HEK293 (cell line): ENCODE measurements around the gene KIRREL3.

Source experiments
- GLI4 ChIP-seq: fragments of 450-650 bp; formaldehyde crosslinking; IDR thresholded peaks from 2 replicates; pipeline ENCODE4 v1.5.1; 2016; ENCODE audit warnings: missing biosample characterization, missing genetic modification characterization
- GLIS2 ChIP-seq: fragments of 450-650 bp; formaldehyde crosslinking; IDR thresholded peaks from 2 replicates; pipeline ENCODE4 v1.5.1; 2016; ENCODE audit warnings: missing biosample characterization, missing genetic modification characterization
- IKZF3 ChIP-seq: fragments of 450-650 bp; IDR thresholded peaks from 2 replicates; pipeline ENCODE4 v1.5.0; 2018; ENCODE audit warnings: missing biosample characterization, mild to moderate bottlenecking, missing genetic modification characterization, moderate library complexity
- KLF1 ChIP-seq: fragments of 450-650 bp; formaldehyde crosslinking; IDR thresholded peaks from 2 replicates; pipeline ENCODE4 v1.5.1; 2016; ENCODE audit warnings: missing biosample characterization, missing genetic modification characterization
- KLF10 ChIP-seq: fragments of 450-650 bp; IDR thresholded peaks from 2 replicates; pipeline ENCODE4 v1.5.1; 2018; ENCODE audit warnings: missing biosample characterization, mild to moderate bottlenecking, missing genetic modification characterization
- OSR2 ChIP-seq: fragments of 450-650 bp; formaldehyde crosslinking; IDR thresholded peaks from 2 replicates; pipeline ENCODE4 v1.5.1; 2016; ENCODE audit warnings: missing biosample characterization, missing genetic modification characterization
- WT1 ChIP-seq: fragments of 450-650 bp; formaldehyde crosslinking; IDR thresholded peaks from 2 replicates; pipeline ENCODE4 v1.5.1; 2016; ENCODE audit warnings: missing biosample characterization, missing genetic modification characterization
- ZBTB1 ChIP-seq: fragments of 450-650 bp; formaldehyde crosslinking; IDR thresholded peaks from 2 replicates; pipeline ENCODE4 v1.5.1; 2016; ENCODE audit warnings: missing biosample characterization, missing genetic modification characterization
- ZBTB48 ChIP-seq: fragments of 450-650 bp; formaldehyde crosslinking; IDR thresholded peaks from 2 replicates; pipeline ENCODE4 v1.5.1; 2016; ENCODE audit warnings: missing biosample characterization, missing genetic modification characterization
- ZFP37 ChIP-seq: fragments of 450-650 bp; formaldehyde crosslinking; IDR thresholded peaks from 2 replicates; pipeline ENCODE4 v1.5.1; 2016; ENCODE audit warnings: missing biosample characterization, missing genetic modification characterization
- ZNF10 ChIP-seq: fragments of 450-650 bp; formaldehyde crosslinking; IDR thresholded peaks from 2 replicates; pipeline ENCODE4 v1.5.1; 2017; ENCODE audit warnings: missing biosample characterization, missing genetic modification characterization
- ZNF112 ChIP-seq: fragments of 450-650 bp; formaldehyde crosslinking; IDR thresholded peaks from 2 replicates; pipeline ENCODE4 v1.5.0; 2017; ENCODE audit warnings: missing biosample characterization, missing genetic modification characterization
- ZNF169 ChIP-seq: fragments of 450-650 bp; formaldehyde crosslinking; IDR thresholded peaks from 2 replicates; pipeline ENCODE4 v1.5.1; 2016; ENCODE audit warnings: missing biosample characterization, missing genetic modification characterization
- ZNF239 ChIP-seq: fragments of 450-650 bp; formaldehyde crosslinking; IDR thresholded peaks from 2 replicates; pipeline ENCODE4 v1.5.1; 2016; ENCODE audit warnings: missing biosample characterization, missing genetic modification characterization
- ZNF366 ChIP-seq: fragments of 450-650 bp; formaldehyde crosslinking; conservative IDR thresholded peaks from 2 replicates; pipeline ENCODE4 v1.5.1; 2016; ENCODE audit warnings: missing biosample characterization, missing genetic modification characterization
- ZNF423 ChIP-seq: fragments of 450-650 bp; formaldehyde crosslinking; IDR thresholded peaks from 2 replicates; pipeline ENCODE4 v1.5.1; 2016; ENCODE audit warnings: missing biosample characterization, missing genetic modification characterization
- ZNF501 ChIP-seq: fragments of 450-650 bp; formaldehyde crosslinking; IDR thresholded peaks from 2 replicates; pipeline ENCODE4 v1.5.1; 2016; ENCODE audit warnings: missing biosample characterization, missing genetic modification characterization
- ZNF561 ChIP-seq: fragments of 450-650 bp; IDR thresholded peaks from 2 replicates; pipeline ENCODE4 v1.5.1; 2018; ENCODE audit warnings: missing biosample characterization, missing genetic modification characterization, borderline replicate concordance
- ZNF571 ChIP-seq: fragments of 450-650 bp; formaldehyde crosslinking; IDR thresholded peaks from 2 replicates; pipeline ENCODE4 v1.5.0; 2017; ENCODE audit warnings: missing biosample characterization, missing genetic modification characterization
- ZNF658 ChIP-seq: fragments of 450-650 bp; formaldehyde crosslinking; IDR thresholded peaks from 2 replicates; pipeline ENCODE4; 2016; ENCODE audit warnings: missing biosample characterization, missing genetic modification characterization
- ZNF704 ChIP-seq: fragments of 450-650 bp; formaldehyde crosslinking; IDR thresholded peaks from 2 replicates; pipeline ENCODE4 v1.5.1; 2016; ENCODE audit warnings: missing biosample characterization, missing genetic modification characterization
- ZNF768 ChIP-seq: fragments of 450-650 bp; formaldehyde crosslinking; IDR thresholded peaks from 2 replicates; pipeline ENCODE4 v1.5.1; 2018; ENCODE audit warnings: missing biosample characterization, mild to moderate bottlenecking, missing genetic modification characterization
- ZNF777 ChIP-seq: fragments of 450-650 bp; formaldehyde crosslinking; IDR thresholded peaks from 2 replicates; pipeline ENCODE4 v1.5.1; 2017; ENCODE audit warnings: missing biosample characterization, missing genetic modification characterization, borderline replicate concordance
- ZNF791 ChIP-seq: fragments of 450-650 bp; formaldehyde crosslinking; IDR thresholded peaks from 2 replicates; pipeline ENCODE4 v1.5.1; 2016; ENCODE audit warnings: missing biosample characterization, missing genetic modification characterization
- ZNF837 ChIP-seq: fragments of 450-650 bp; formaldehyde crosslinking; IDR thresholded peaks from 2 replicates; pipeline ENCODE4 v1.5.1; 2016; ENCODE audit warnings: missing biosample characterization, missing genetic modification characterization
- TF ChIP-seq, protein P1 (sequence below): fragments of 450-650 bp; formaldehyde crosslinking; IDR thresholded peaks from 2 replicates; pipeline ENCODE4 v1.5.1; 2016; ENCODE audit warnings: missing biosample characterization, missing genetic modification characterization
- TF ChIP-seq, protein P2 (sequence below): fragments of 450-650 bp; formaldehyde crosslinking; IDR thresholded peaks from 2 replicates; pipeline ENCODE4 v1.5.1; 2016; ENCODE audit warnings: missing biosample characterization, missing genetic modification characterization
- TF ChIP-seq, protein P3 (sequence below): fragments of 450-650 bp; formaldehyde crosslinking; IDR thresholded peaks from 2 replicates; pipeline ENCODE4 v1.5.1; 2016; ENCODE audit warnings: missing biosample characterization, missing genetic modification characterization
- TF ChIP-seq, protein P4 (sequence below): fragments of 450-650 bp; formaldehyde crosslinking; IDR thresholded peaks from 2 replicates; pipeline ENCODE4 v1.5.1; 2016; ENCODE audit warnings: missing biosample characterization, missing genetic modification characterization
- TF ChIP-seq, protein P5 (sequence below): fragments of 450-650 bp; formaldehyde crosslinking; IDR thresholded peaks from 2 replicates; pipeline ENCODE4 v1.5.1; 2016; ENCODE audit warnings: missing biosample characterization, missing genetic modification characterization
- TF ChIP-seq, protein P6 (sequence below): fragments of 450-650 bp; formaldehyde crosslinking; IDR thresholded peaks from 2 replicates; pipeline ENCODE4; 2016; ENCODE audit warnings: missing biosample characterization, missing genetic modification characterization

The KIRREL3 gene

DNA sequence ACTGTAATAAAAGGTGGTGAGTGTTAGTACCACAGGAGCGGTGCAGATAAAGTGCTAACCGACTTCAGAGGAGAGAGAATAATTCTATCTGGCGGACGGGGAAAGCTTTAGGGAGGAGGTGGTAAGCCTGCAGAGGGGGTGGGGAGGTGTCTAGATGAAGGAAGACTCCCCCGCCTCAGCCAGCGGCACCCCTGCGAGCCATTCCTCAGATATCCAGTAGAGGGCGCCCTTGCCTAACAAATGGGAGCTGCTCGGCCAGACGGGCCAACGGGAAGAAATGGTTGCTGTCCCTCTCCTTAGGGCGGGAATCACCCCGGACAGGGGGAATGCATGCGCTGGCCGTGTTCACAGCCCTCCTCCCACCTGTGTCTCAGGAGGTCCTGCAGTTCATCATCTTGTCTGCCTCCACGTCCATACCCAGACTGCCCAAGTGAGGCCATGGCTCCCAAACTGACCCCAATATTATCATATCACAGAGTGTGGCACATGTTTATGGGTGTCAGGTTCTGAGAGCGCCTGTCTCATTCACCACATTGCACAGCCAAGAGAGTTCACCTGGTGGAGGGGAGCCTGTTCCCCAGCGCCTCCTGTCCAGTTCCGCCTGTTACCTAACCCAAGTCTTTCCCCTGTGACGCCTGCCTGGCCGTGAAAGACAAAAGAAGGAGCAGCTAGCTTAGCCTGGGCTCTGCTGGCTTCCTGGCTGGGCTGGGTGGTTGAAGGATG lies 559.6 kb downstream of the KIRREL3 start (continued):
- TF ChIP-seq ZNF501 (no peak), KLF10 (tag by site-specific recombination) (no peak), ZNF112 (tag by site-specific recombination) (no peak), ZNF571 (tag by site-specific recombination) (no peak), ZNF561 (tag by site-specific recombination) (peak; percentile 38; the same call in 1 of the 2 replicates), OSR2 (no peak), ZNF777 (tag by site-specific recombination) (no peak), IKZF3 (peak; percentile 63; the same call in 1 of the 2 replicates), GLI4 (tag by site-specific recombination) (no peak), ZNF658 (tag by site-specific recombination) (no peak), ZNF366 (no peak), ZNF239 (tag by site-specific recombination) (no peak), ZNF169 (no peak), ZNF10 (tag by site-specific recombination) (no peak), ZNF704 (no peak), ZNF768 (tag by site-specific recombination) (no peak), GLIS2 (tag by site-specific recombination) (no peak), KLF1 (tag by site-specific recombination) (no peak), ZBTB48 (tag by site-specific recombination) (no peak), ZNF837 (no peak), ZFP37 (tag by site-specific recombination) (no peak), ZBTB1 (tag by site-specific recombination) (no peak), WT1 (tag by site-specific recombination) (peak; percentile 74), ZNF791 (tag by site-specific recombination) (no peak), ZNF423 (no peak)
- TF ChIP-seq, protein P1, sequence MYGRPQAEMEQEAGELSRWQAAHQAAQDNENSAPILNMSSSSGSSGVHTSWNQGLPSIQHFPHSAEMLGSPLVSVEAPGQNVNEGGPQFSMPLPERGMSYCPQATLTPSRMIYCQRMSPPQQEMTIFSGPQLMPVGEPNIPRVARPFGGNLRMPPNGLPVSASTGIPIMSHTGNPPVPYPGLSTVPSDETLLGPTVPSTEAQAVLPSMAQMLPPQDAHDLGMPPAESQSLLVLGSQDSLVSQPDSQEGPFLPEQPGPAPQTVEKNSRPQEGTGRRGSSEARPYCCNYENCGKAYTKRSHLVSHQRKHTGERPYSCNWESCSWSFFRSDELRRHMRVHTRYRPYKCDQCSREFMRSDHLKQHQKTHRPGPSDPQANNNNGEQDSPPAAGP = no peak
- TF ChIP-seq, protein P2, sequence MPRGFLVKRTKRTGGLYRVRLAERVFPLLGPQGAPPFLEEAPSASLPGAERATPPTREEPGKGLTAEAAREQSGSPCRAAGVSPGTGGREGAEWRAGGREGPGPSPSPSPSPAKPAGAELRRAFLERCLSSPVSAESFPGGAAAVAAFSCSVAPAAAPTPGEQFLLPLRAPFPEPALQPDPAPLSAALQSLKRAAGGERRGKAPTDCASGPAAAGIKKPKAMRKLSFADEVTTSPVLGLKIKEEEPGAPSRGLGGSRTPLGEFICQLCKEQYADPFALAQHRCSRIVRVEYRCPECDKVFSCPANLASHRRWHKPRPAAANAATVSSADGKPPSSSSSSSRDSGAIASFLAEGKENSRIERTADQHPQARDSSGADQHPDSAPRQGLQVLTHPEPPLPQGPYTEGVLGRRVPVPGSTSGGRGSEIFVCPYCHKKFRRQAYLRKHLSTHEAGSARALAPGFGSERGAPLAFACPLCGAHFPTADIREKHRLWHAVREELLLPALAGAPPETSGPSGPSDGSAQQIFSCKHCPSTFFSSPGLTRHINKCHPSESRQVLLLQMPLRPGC (tag by site-specific recombination) = no peak
- TF ChIP-seq, protein P3, sequence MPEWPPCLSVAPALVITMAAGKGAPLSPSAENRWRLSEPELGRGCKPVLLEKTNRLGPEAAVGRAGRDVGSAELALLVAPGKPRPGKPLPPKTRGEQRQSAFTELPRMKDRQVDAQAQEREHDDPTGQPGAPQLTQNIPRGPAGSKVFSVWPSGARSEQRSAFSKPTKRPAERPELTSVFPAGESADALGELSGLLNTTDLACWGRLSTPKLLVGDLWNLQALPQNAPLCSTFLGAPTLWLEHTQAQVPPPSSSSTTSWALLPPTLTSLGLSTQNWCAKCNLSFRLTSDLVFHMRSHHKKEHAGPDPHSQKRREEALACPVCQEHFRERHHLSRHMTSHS (tag by site-specific recombination) = no peak
- TF ChIP-seq, protein P4, sequence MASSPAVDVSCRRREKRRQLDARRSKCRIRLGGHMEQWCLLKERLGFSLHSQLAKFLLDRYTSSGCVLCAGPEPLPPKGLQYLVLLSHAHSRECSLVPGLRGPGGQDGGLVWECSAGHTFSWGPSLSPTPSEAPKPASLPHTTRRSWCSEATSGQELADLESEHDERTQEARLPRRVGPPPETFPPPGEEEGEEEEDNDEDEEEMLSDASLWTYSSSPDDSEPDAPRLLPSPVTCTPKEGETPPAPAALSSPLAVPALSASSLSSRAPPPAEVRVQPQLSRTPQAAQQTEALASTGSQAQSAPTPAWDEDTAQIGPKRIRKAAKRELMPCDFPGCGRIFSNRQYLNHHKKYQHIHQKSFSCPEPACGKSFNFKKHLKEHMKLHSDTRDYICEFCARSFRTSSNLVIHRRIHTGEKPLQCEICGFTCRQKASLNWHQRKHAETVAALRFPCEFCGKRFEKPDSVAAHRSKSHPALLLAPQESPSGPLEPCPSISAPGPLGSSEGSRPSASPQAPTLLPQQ = no peak
- TF ChIP-seq, protein P5, sequence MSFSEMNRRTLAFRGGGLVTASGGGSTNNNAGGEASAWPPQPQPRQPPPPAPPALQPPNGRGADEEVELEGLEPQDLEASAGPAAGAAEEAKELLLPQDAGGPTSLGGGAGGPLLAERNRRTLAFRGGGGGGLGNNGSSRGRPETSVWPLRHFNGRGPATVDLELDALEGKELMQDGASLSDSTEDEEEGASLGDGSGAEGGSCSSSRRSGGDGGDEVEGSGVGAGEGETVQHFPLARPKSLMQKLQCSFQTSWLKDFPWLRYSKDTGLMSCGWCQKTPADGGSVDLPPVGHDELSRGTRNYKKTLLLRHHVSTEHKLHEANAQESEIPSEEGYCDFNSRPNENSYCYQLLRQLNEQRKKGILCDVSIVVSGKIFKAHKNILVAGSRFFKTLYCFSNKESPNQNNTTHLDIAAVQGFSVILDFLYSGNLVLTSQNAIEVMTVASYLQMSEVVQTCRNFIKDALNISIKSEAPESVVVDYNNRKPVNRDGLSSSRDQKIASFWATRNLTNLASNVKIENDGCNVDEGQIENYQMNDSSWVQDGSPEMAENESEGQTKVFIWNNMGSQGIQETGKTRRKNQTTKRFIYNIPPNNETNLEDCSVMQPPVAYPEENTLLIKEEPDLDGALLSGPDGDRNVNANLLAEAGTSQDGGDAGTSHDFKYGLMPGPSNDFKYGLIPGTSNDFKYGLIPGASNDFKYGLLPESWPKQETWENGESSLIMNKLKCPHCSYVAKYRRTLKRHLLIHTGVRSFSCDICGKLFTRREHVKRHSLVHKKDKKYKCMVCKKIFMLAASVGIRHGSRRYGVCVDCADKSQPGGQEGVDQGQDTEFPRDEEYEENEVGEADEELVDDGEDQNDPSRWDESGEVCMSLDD (tag by site-specific recombination) = no peak
- TF ChIP-seq, protein P6, sequence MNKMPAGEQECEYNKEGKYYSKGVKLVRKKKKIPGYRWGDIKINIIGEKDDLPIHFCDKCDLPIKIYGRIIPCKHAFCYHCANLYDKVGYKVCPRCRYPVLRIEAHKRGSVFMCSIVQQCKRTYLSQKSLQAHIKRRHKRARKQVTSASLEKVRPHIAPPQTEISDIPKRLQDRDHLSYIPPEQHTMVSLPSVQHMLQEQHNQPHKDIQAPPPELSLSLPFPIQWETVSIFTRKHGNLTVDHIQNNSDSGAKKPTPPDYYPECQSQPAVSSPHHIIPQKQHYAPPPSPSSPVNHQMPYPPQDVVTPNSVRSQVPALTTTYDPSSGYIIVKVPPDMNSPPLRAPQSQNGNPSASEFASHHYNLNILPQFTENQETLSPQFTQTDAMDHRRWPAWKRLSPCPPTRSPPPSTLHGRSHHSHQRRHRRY (tag by site-specific recombination) = no peak
